Esophagus squamous epithelium (tissue), 4 donors: ENCODE measurements around the gene KLHL18.

ENCODE experiments used
- POLR2A ChIP-seq, 4 donors: fragments of 450-650 bp; IDR thresholded peaks; one replicate each; pipeline ENCODE4 v1.6.1; 2017; ENCODE audit warnings: antibody characterized with exemption in 4 of 4, mild to moderate bottlenecking in 4 of 4, moderate library complexity in 3 of 4
- TF ChIP-seq, protein P1 (sequence below), 6 experiments: fragments of 450-650 bp in 4 of 6; fragments of 200-600 bp in 2 of 6; sonication (generic) in 2 of 6; IDR thresholded peaks; one replicate each; pipeline ENCODE4 v1.5.1; 2016 to 2019; ENCODE audit warnings: antibody characterized with exemption in 6 of 6, mild to moderate bottlenecking in 4 of 6, moderate library complexity in 4 of 6

DNA sequence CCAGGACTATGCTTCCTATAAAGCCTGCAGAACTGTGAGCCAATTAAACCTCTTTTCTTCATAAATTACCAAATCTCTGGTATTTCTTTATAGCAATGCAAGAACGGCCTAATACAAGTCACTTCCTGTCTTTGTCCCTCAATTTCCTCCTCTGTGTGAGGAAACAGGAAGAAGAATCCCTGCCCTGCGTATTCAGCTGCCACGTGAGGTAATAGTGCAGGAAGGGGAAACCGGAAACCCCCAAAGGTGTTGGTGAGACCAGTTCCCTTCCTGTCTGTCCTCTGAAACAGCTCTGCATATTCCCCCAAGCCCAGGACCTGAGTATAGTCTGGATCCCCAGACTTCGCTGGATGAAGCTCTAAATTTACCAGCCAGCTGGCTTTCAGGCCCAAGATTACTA is 80.0 kb downstream of the KLHL18 start:
- TF ChIP-seq, protein P1, sequence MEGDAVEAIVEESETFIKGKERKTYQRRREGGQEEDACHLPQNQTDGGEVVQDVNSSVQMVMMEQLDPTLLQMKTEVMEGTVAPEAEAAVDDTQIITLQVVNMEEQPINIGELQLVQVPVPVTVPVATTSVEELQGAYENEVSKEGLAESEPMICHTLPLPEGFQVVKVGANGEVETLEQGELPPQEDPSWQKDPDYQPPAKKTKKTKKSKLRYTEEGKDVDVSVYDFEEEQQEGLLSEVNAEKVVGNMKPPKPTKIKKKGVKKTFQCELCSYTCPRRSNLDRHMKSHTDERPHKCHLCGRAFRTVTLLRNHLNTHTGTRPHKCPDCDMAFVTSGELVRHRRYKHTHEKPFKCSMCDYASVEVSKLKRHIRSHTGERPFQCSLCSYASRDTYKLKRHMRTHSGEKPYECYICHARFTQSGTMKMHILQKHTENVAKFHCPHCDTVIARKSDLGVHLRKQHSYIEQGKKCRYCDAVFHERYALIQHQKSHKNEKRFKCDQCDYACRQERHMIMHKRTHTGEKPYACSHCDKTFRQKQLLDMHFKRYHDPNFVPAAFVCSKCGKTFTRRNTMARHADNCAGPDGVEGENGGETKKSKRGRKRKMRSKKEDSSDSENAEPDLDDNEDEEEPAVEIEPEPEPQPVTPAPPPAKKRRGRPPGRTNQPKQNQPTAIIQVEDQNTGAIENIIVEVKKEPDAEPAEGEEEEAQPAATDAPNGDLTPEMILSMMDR (IDR thresholded peaks at IDR 0.05): no peak
- no peak for TF ChIP-seq POLR2A (IDR thresholded peaks at IDR 0.05)
